HG03135 (cell line): ENCODE measurements around the gene RNU1-3.
"Not testable (repeated sequence)": the region's sequence is repeated elsewhere in the genome, so short reads cannot be mapped to it uniquely, and the experiment has no call there.

ENCODE experiments used
- ATAC-seq: cut with Tn5 transposase; IDR thresholded peaks from one replicate; pipeline ENCODE4 v1.9.1; 2021; ENCODE audit warnings: mild to moderate bottlenecking, moderate library complexity; ENCODE audit not compliant: unreplicated experiment

Gene RNU1-3

DNA sequence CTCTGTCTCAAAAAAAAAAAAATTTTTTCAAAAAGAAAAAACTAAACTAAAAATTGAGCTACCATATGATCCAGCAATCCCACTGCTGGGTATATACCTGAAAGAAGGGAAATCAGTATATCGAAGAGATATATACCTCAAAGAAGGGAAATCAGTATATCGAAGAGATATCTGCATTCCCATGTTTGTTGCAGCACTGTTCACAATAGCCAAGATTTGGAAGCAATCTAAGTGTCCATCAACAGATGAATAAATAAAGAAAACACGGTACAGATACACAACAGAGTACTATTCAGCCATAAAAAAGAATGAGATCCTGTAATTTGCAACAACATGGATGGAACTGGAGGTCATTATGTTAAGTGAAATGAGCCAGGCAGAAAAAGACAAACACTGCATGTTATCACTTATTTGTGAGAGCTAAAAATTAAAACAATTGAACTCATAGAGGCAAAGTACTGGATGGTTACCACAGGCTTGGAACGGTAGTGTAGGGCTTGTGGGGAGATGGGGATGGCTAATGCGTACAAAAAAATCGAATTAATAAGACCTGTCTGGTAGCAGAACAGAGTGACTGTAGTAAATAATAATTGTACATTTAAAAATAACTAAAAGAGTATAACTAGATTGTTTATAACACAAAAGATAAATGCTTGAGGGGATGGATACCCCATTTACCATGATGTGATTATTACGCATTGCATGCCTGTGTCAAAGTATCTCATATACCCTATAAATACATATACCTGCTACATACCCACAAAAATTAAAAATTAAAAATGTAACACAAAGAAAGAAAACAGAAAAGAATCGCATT is 25.4 kb downstream of the RNU1-3 start:
- not testable (repeated sequence) for ATAC-seq

DNA sequence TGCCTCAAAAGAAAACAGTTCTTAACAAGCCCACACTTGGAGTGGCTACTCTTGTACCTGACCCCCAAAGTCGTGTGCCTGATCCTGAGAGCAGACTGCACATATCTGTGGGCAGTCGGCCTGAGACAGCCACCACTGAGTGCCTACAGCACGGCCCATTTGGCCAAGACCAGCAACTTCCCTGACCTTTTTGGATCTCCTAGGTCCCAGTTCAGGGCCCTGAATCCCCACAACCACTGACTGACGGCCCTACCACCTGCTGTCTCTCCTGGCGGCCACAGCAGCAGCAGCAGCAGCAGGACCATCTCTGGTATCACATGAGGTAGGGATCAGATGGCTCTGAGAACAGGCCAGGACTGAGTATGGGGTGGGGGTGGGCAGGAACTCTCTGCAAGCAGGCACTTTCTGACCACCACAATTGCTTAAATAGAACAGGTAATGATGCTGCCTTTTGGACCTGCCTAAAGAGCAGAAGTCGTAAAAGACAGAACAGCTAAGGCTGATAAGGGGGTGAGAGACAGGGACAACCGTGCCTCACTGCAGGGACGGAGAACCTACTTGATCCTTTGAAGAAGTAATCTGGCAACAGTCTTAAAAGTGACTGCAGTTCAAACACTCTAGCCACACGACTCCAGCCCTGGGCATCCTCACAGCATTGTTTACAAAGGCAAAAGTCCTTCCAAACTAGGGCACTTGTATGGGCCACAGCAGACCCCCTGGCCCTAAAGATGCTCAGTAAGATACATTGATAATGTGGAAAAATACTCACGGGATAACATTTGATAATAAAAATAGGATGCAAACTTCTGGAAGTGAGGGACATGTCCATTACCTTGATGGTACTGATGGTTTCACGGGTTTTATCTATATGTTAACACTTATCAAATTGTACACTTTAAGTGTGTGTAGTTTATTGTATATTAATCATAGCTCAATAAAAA is 27.4 kb downstream of the RNU1-3 start:
- ATAC-seq, result not testable (repeated sequence)

DNA sequence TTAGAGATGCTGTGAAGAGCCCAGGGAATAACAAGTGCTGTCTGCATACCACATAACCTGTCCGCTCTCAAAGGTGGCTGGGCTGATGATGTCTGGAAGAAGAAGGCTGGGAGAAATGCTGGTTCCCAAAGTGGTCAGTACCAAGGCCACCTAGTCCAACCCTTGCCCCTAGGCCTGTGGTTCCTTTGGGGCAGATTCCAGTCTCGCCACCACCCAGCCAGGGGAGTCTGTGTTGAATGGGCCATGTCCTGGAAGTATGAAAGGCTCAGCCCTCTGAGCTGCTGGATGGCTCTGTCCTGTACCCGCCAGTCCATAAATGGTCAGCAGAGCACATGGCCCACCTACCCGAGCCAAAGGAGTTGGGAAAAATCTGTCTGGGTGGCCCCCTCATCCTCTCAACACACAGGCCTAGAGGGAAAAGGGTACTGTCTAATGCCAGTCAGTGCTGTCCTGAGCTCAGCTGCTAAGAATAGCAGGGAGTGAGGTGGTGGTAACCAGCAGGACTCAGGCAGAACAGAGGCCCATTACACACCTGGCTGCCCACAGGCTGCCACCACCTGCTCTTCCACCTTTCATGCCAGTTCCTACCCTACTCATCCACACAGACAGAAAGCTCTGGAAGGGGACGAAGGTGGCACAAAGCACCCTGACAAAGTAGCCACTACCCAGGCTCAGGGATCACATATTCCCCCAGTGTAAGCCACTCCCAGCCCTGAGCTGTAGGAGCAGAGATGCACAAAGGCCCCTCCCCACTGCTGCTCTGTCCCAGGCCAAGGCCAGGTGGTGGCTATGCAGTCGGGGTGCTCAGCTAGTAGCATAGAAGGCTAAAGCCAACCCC is 28.6 kb downstream of the RNU1-3 start:
- ATAC-seq, result not testable (repeated sequence)

DNA sequence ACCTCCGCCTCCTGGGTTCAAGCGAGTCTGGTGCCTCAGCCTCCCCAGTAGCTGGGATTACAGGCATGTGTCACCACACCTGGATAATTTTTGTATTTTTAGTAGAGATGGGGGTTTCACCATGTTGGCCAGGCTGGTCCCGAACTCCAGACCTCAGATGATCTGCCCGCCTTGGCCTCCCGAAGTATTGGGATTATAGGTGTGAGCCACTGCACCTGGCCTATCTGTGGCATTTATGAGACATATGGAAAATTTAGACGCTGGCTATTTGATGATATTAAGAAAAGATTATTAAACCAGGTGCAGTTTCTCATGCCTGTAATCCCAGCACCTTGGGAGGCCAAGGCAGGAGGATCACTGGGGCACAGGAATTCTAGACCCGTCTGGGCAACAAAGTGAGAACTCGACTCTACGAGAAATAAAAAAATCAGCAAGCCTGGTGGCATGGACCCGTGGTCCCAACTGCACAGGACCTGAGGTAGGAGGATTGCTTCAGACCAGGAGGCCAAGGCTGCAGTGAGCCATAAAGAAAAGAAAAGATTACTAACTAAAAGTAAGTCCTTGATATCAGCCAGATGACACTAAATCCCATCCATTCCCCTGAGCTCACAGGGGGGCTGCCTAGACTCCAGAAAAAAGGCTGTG is 30.1 kb downstream of the RNU1-3 start:
- ATAC-seq, result not testable (repeated sequence)

DNA sequence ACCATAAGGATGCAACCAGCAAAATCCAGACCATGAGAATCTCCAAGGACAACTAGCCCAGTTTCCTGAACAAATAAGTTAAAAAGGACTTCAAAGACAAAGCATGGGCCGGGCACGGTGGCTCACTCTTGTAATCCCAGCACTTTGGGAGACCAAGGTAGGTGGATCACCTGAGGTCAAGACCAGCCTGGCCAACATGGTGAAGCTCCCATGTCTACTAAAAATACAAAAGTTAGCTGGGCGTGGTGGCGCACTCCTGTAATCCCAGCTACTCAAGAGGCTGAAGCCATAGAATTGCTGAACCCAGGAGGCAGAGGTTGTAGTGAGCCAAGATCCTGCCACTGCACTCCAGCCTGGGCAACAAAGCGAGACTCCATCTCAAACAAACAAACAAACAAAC is 30.8 kb downstream of the RNU1-3 start:
- not testable (repeated sequence) for ATAC-seq

DNA sequence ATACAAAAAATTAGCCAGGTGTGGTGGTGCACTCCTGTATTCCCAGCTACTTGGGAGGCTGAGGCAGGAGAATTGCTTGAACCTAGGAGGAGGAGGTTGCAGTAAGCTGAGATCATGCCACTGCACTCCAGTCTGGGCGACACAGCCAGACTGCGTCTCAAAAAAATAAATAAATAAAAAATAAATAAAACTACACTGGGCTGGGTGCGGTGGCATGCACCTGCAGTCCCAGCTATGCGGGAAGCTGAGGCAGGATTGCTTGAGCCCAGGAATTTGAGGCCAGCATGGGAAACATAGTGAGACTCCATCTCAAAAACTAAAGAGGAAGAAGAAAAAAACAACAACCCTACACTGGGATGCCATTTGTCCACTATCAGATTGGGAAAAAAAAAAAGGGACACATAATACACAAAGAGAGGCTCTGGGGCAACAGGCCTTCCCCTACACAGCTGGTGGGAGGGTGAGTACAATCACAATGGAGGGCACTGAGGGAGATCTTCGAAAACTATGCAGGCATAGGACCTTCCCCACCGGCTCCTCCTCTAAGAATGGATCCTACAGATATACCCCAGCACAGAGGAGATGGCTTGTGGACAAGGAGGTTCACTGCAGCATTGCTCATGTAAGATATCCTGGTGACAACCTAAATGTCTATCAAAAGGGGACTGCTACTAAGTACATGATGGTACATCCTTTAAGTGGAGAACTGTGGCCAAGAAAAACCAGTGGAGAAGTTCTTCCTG is 33.0 kb downstream of the RNU1-3 start:
- ATAC-seq, result not testable (repeated sequence)

DNA sequence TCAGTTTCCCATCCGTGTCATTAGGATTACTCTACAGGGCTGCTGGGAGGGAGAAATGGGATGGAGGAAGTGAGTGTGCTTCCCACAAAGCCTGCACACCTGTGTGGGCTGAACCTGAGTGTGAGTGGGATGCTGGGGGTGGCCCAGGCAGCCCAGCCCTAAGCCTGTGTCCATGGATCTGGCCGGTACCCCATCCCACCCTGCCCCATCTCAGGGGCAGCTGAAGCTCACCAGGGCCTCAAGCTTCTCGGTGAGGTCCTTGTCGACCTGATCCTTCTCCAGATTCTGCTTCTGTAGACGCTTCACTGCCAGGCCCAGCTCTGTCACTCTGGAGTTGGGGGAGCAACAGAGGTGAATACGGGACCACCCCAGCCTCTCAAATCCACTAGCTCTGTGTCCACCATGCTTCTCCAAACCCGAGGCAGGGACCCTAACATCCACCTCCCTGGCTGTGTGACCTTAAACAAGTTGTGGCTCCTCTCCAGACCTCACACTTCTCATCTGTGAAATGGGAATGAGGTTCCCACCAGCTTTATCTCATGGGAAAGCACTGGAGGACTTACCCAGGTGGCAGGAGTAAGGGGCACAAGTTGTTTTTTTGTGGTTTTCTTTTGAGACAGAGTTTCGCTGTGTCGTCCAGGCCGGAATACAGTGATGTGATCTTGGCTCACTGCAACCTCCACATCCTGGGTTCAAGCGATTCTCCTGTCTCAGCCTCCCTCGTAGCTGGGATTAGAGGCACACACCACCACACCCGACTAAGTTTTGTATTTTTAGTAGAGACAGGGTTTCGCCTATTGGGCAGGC is 34.5 kb downstream of the RNU1-3 start:
- ATAC-seq, result not testable (repeated sequence)

DNA sequence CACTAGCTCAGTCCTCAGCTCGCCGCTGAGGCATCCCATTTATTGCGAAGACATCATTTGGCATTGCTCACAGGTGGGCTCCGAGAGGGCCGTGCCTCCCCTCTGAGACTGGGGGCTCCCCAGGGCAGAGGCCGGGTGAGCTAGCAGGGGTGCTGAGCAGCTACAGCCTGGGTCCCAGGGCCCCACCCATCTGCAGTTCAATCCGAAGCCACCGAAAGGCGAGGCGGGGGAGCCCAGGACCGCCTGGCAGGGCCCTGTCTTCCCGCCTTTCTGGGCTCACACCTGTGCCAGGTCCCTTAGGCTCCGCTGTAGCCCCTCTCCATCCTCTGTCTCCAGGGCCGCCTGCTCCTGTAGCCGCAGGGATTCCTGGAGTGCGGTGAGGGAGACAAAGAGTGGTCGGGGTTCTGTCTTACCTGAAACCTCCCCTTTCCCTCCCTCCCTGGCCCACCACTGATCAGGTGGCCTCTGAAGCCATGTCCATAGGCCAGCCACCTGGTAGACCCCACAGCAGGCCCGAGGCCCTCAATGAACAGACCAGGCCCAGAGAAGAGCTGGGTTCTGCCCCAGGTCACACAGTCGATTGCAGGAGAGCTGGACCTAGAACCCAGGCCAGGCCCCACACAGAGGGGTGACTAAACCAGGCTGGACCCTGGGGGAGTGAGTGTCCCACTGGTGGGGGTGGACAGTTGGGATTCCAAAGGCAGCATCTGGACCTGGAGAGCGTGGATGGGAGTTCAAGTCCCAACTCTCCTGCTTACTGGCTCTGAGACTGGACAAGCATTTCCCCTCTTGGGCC is 35.3 kb downstream of the RNU1-3 start:
- ATAC-seq, result no peak

DNA sequence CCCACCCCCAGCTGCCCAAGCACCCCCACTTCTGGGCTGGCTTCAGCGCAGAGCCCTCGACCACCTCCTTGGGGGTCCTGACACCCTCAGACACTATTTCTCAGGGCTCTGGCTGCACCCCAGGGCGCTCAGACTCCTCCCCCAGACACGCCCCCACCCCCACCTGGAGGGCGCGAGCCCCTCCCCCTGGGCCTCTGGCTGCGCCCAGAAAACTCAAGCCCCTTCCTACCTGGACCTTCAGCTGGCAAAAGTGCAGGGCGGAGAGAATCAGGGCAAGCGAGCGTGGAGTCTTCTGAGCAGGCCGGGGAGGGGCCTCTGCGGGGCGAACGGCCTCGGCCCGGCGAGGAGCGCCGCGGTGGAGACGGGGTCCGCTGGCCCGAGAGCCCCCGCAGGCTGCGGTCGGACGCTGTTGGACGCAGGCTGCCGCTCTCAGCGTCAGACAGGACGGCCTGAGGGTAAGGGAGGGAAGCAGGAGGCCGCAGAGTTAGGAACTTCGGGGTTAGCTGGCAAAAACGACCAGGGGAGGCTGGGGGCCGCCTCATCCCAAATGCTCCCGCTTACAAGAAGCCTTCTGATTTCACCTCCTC is 36.0 kb downstream of the RNU1-3 start:
- ATAC-seq, result no peak

DNA sequence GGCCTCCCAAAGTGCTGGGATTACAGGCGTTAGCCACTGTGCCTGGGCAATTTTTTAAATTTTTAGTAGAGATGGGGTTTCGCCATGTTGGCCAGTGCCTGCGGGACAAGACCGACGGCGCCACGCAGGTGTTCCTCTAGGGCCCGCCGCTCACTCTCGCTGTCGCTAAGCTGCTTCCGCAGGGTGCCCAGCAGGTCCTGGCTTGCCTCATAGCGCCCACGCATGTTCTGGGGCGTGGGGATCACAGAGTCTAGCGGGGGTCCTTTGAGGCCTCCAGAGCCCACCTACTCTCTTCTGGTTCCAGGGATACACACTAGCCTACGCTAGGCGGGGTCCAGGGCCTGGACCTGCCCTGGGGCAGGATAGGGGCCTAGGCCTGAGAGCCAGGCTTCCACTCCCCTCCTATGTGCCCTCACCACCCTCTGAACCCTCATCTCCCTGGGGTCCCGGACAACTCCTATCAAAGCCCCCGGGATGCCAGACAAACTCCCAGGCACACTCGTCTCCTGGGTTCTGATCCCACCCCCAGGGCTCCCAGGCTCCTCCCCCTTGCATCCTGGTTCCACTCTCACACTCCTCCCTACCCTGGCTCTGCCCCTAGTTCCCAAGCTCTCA is 36.7 kb downstream of the RNU1-3 start:
- ATAC-seq, result not testable (repeated sequence)

DNA sequence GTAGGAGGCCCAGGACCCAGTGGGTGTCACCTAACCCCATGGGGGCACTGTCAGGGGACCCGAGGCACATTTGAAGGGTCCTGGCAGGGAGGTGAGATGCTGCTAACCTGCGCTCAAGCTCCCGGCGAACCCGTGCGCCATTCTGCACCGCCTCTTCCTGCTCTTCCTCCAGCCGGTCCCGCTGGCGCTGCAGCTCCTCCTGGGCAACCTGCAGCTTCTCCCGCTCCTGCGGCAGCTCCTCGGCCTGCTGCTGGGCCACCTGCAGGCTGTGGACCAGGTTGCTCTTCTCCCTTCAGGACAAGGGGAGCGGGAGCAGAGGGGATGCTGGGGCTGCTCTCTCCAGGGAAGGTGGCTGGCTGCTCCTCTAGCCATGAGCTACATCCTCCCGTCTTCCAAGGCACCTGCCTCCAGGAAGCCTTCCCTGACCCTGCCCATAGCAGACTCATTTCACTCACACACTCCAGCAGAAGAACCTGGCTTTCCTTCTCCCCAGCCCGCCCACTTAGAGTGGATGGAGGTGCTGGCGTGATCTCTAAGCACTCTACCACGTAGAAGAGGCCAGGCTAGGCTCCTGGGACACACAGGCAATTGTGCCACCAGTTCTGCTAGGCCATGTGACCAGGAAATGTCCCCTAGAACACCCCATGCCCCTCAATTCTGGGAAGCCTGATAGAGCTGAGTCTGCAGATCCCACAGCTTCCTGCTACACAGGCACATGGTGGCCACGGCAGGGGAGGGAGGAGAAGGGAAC is 38.2 kb downstream of the RNU1-3 start:
- no peak for ATAC-seq

DNA sequence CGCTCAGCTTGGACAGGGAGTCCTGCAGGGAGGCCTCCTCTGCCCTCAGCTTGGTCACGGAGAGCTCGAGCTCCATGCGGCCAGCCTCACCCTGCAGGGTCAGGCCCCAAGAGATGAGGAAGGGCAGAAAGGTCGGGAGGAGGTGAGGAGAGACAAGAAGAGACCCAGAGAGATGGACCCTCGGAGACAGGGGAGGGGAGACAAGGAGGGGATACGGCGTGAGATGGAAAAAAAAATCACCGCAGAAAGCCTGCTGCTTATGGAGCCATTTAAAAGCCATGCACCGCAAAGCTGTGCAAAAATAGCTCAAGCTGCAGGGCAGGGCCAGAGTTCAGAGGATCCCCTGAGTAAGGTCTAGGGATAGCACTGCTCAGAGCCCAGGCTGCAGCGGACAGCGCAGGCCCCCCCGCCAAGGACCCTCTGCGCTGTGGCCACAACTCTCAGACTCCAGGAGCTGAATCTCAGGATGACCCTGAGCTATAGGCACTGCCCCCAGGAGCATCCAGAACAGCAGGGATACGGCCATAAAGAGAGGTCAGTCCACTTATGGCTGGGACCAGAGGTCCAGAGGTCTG is 40.3 kb downstream of the RNU1-3 start:
- not testable (repeated sequence) for ATAC-seq

DNA sequence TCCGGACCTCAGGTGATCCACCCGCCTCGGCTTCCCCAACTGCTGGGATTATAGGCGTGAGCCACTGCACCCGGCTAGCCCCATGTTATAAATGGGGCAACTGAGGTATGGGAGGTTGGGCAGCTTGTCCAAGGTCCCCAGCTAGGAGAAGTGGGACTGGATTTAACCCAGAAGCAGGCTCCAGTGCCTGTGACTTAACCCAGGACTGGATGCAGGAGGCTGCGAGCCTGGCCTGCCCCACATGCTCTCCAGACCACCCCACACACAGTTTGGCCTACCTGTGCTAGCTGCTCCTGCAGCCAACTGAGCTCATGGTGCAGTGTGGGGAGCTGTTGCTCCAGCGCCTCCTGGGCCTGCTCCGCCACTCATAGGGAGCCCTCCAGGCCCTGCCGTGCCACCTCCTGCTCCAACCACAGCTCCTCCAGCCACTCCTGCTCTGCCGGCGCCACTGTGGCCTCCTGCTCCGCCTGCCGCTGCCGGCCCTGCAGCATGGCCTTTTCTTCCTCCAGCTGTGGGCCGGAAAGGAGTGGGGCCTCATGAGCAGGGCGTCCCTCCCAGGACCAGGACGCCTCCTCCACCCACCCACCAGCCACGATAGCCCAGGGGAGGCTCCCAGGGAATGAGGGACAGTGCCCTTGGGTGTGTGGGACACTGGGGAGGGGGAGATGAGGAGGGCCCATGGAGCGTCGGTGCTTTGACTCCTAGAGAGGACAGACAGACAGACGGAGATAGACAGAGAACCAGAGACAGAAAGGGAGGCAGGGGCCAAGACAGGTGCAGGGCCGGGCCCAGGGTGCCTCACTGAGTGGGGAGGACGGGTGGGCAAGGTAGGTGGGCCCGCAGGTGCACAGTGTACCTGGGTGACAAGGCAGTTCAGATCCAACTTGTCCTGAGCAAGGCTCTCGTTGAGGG is 41.0 kb downstream of the RNU1-3 start:
- no peak for ATAC-seq

DNA sequence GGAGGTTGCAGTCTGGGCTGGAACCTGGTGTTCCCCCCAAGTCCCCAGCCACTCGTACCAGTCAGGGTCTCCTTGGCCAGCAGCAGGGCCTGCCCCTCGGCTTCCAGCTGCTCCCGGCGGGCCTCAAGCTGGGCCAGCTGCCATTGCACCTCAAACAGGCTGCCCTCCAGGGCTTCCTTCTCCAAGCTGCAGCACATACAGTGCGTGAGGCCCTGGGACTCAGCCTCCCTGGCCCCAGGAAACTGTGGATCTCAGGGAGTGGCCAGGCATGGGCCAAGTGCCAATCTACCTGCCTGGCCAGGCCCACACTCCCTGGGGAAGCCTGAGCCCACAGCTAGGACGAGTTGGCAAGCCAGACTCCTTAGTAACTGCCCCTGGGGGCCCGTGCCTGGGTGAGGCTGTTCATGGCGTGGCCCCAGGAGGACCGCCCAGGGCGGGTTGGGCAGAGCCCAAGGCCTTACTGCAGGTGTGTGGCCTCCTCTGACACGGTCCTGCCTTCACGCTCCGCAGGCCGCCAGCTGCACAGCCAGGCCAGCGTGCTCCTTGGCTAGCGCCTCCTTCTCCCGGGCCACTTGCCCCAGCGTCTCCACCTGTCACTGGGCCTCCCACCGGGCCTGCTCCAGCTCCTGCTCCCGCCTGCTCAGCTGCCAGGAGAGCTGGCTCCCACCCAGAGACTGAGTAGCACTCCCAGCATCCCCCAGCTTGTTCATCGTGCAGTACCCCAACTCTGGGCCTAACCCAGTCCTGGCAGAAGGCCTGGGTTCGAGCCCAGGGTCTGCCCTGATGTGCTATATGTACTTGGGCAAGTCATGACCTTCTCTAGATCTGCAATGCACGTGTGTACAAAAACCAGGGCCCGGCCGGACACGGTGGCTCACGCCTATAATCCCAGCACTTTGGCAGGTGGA is 42.7 kb downstream of the RNU1-3 start:
- not testable (repeated sequence) for ATAC-seq
